AG08396 (cell line): Measurements from ENCODE around the gene DIAPH1.
A peak's percentile ranks its signal among the peaks of the same experiment; 100 is the strongest.

ENCODE experiments used
- DNase-seq: peaks from one replicate; pipeline ENCODE4 v3.0.0; 2012; ENCODE audit warnings: low spot score, mixed read lengths

Gene DIAPH1

DNA sequence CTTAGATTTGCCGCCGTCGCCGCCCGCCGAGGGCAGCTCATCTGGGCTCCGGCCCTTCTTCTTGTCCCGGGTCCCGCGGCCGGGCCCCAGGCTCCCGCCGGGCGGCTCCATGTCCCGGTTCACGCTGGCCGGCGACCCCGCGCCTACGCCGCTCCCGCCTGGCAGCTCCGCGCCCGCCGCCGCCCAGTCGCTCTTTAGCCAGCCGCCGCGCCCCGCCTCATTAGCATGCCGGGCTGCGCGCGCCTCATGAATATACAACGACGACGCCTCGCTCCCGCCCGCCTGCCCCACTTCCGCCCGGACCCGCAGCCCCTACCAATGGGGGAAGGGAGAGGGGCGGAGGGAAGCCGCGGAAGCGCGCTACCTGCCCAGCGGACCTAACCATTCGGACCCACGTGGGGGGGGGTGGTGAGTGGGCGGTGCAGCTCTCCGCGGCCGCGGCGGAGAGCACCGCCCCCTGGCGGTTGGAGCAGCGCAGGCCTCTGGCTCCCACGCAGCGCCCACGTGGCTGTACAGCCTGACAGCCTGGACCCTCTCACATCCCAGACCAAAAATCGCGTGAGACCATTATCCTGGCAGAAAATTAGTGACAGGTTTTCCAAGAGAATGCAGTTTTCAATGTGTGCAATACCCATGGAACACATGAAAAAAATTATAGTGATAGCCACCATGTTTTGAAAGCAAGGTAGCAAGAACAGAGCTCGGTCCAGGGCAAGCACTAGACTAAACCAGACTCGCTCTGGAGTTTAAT is at the start of gene DIAPH1:
Gene DIAPH1 (minus strand): TSS at position 197 of the 751 bp plus-strand sequence. CDS start 86 bp downstream, at position 111.
- DNase-seq: peak; percentile 94

- no peak for DNase-seq
Observed at GRCh38 chr5:141665995-141666940, 47.5 kb upstream of the DIAPH1 start.

DNA sequence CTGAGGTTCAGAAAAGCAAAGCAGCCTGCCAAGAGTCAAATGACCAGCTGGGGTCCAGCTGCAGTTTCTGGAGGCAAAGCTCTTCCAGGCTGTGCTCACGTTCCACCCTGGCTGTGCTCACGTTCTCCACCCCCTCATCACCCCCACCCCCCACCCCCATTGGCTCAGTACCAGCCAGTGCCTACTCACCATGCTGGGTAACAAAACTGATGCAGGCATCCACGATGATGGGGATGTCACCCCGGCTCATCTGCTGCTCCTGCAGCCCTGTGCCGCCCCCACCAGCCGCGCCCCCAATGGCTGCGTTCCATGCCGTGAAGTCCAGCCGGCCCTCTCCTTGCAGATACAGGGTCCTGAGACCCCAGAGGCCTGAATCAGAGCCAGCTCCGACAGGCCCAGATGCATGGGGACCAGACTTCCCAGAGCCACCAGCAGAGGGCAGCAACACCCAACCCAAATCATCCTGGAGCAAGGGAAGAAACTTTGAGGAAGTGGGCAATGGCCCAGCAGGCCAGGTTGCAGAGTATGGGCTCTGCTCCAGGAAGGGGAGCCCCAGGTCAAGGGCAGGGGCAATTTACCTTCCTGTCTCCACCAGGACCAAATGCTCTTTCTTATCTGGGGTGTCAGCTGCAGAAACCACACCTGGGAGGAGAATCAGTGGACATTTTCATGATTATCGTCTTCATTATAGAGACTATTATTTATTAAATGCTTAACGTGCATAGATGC is 46.1 kb upstream of the DIAPH1 start:
- DNase-seq: peak; percentile 86

DNA sequence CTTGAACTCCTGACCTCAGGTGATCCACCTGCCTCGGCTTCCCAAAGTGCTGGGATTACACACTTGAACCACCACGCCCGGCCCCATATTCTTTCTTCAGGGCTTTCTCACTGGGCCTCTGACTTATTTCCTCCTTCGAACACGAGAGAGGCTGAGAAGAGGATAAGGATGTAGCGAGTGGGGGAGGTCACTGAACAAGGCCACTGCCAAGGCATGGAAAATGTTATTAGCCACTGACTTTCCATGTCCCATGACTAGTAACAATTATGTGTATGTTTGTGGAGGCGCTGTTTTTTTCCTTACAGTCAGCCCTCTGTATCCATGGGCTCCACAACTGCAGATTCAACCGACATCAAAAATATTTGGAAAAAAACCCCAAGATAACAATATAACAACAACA is 44.7 kb upstream of the DIAPH1 start:
- no peak for DNase-seq

GRCh38 chr5:141662028-141662427 is 43.2 kb upstream of the DIAPH1 start:
- no peak for DNase-seq

- DNase-seq: peak; percentile 88
Observed at GRCh38 chr5:141657937-141658545, 39.2 kb upstream of the DIAPH1 start.

DNA sequence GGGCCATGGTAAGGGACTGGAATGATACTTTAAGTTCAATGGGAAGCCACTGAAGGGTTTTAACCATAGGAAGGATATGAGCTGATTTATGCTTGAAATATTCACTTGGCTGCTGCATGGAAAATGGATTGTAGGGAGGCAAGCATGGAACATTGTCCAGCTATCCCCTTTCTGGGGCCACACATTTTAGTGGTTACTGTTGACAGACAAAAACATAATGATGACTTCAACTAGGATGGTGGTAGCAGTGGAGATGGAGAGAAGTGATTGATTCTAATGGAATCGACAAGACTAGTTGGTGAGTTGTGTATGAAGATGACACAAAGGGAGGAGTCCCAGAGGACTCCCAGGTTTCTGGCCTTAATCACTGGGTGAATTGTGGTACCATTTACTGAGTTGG is 38.6 kb upstream of the DIAPH1 start:
- no peak for DNase-seq

GRCh38 chr5:141656396-141656795 is 37.6 kb upstream of the DIAPH1 start:
- DNase-seq: no peak

GRCh38 chr5:141655020-141655419 is 36.2 kb upstream of the DIAPH1 start:
- DNase-seq: no peak

DNA sequence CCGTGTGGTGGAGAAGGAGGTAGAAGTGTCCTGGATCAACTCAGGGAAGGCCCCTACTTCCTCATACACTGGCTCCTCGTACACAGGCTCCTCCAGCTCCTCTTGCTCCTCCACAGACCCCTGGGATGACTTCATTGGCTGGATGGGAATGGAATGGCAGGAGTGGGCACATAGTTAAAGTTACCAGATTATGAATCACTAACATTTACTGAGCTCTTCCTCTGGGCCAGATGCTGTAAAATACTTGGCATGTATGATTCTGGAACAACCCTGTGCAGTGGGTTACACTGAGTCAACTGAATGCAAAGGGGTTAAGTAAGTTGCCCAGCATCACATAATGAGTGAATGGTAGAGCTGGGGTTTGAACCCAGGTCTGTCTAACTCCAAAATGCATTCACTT is 35.5 kb upstream of the DIAPH1 start:
- peak; percentile 88 for DNase-seq

DNA sequence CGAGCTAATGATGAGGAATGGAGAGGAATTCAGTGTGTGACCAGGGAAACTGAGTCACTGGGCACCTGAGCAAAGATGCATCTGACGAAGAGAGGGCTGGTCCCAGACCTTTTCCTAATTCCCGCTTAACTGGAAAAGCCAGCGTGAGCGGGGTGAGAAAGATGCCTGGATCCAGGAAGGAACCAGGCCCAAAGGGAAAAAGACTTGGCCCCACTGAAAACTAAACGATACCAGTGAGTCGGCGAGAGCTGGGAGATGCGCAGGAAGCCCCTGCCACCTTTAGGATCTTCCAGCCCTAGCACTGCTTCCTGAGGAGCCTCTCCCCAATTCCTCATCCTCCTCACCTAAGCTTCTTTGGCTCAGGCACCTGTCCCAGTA is 32.9 kb upstream of the DIAPH1 start:
- no peak for DNase-seq

DNA sequence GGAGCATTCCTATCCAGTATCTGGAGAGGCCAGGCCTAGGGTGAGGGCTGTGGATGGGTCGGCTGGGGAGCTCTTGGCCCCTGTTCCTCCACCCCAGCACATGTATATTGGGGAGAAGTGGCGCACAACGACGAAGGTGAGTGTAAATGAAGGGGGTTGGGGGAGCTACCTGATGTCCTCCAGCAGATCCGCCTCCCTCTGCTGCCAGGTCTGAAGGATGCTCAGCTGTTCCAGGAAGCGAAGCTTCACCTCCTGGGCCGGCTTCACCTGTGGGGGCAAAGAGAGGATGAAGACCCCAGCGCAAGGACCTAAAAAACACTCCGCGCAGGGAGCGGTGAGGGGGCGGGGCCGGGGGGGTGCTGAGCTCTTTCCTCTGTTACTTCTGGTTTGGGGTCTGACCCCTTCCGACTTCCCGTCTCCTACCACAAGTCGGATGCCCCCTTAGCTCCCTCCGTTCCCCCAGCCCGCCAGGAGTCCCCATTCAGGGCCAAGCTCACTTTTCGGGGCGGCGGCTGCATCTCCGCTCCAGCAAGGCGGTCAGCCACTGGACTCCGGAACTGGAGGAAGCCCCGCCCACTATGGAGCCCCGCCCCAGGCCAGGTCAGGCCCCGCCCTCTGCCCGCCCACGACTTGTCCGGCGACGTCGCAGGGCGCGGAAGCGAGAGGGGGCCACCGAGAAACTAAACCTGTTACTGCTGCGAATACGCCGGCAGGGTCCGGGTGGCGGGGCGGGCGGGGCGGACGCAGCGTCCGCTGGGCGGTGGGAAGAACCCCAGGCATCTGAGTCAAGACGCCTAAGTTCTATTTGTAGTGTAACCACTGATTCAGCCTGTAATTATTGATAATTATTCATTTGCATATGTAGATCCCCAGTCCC is 32.3 kb upstream of the DIAPH1 start, which contains the start of gene FCHSD1:
Gene FCHSD1 (minus strand): TSS at position 568 of the 877 bp plus-strand sequence. CDS start 50 bp downstream, at position 518.
- DNase-seq: peak; percentile 98

DNA sequence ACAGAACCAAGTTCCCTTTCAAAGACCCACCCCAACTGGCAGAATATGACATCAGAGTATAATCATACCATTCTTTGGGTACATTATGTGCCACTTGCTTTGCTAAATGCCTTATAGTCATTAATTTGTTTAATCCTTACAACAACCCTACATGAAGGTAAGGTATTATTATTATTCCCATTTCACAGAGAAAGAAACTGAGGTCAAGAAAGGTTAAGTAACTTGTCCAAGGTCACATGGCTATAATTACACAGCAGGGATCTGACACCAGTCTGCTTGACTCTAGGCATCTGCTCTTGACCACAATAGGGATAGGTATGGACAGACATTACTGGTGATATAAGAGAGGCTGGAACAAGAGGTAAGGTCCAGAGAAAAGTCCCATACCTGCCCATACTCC is 31.2 kb upstream of the DIAPH1 start:
- no peak for DNase-seq

DNA sequence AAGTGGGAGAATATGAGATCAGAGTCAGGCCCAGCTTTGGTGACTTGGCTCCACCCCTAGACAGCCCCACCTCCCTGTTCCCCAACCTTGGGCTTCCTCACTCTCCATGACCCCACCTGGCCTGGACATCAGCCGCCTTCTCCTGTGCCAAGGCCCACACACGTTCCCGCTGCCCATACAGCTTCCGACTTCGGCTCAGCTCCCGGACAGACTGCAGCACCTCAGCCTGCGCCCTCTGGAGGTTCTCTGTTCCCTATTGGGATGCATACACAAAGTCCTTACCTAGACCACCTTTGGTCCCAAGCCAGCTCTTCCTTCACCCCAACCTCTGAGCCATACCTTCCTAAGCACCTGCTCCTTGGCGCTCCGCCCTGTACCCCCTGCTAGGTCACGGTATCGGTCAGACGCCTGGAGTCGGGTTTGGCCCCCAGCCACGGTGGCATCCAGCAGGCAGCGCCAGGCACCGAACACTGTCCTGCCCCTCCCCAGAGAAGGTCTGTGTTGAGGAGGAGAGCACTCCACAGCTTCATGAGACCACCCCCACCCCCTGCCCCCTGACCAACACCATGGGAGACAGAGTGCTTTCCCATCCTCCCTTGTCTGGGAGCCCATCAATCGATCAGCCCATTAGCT is 30.4 kb upstream of the DIAPH1 start:
- DNase-seq: no peak

- DNase-seq: no peak
Observed at GRCh38 chr5:141647851-141648250, 29.1 kb upstream of the DIAPH1 start.

DNA sequence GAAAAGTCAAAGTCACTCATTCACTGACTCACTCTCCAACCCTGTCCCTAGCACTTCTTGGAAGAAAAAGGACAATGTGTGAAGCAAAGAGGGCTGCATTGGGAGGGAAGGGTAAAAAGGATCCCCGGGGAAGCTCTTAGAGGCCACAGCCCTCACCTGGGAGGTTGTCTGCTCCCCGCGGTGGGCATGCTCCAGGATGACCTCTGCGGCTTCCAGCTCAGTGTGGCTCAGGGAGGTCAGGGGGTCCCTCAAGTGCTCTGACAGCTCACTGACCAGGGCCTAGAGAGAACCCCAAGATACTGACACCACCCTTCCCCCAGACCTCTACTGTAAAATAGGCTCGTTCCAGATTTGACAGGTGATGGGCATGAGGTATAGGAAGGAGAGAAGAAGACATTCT is 28.4 kb upstream of the DIAPH1 start:
- DNase-seq: no peak

DNA sequence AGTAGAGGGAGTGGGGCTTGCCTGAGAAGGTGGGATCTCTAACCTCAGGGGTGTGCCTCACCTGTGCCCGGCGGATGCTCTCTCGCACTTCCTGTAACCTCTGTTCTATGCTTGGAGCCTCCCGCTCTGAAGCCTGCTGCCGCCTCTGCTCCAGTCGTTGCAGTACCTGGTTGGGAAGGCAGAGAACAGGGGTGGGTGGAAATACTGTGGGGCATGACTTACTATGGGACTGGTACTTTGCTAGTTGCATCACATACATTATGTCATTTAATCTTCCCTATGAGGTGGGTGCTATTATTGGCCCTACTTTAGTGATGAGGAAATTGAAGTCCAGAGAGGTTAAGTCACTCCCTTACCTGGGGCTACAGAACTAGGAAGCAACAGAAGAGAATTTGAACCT is 27.2 kb upstream of the DIAPH1 start:
- DNase-seq: no peak

DNA sequence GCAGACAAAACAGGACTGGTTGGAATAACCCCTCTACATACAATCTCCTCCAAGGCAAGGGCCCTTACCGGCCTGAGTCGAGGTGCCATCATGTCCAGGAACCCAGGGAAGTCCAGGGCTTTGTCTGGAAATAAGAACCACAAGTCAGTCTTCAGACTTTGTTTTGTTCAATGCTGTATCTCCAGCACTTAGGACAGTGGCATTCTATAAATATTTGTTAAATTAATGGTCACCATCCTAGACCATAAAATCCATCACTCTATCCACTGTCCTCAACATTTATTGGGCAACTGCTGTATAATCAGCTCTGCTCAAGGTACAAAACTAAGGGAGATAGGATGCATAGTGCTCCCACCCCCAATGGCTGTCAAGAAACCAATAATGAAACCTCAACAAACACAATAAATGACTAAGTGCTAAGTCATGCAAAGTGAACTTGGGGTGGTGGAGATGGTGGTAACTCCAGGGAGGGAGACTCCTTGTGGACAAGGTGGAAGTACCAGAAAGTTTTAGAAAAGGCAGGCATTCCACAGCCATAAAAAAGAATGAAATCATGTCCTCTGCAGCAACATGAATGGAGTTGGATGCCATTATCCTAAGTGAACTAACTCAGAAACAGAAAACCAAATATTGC is 23.0 kb upstream of the DIAPH1 start:
- DNase-seq: peak; percentile 70

- no peak for DNase-seq
Observed at GRCh38 chr5:141640698-141641097, 21.9 kb upstream of the DIAPH1 start.

- DNase-seq: no peak
Observed at GRCh38 chr5:141640051-141640415, 21.2 kb upstream of the DIAPH1 start.
